Hematopoietic multipotent progenitor cell (in vitro differentiated cells): ENCODE measurements around the gene POLN. TPM values are rescaled to one million over a fixed set of nuclear protein-coding genes. Genes with fewer than 3 reads are reported as not detected.

Source experiments
- DNase-seq, 3 donors: peaks; one replicate each; pipeline ENCODE4 v3.0.0-alpha.2; 2011 to 2015; ENCODE audit warnings: low read depth in 2 of 3, low spot score in 2 of 3
- total RNA-seq: library from RNA; depleted of rRNA; stranded (reverse); fragments of >200 nt; gene quantifications from one replicate; pipeline ENCODE4 v1.2.3, GENCODE V29; 2012

POLN gene
- total RNA-seq, 1 donor, result 0.81 TPM

DNA sequence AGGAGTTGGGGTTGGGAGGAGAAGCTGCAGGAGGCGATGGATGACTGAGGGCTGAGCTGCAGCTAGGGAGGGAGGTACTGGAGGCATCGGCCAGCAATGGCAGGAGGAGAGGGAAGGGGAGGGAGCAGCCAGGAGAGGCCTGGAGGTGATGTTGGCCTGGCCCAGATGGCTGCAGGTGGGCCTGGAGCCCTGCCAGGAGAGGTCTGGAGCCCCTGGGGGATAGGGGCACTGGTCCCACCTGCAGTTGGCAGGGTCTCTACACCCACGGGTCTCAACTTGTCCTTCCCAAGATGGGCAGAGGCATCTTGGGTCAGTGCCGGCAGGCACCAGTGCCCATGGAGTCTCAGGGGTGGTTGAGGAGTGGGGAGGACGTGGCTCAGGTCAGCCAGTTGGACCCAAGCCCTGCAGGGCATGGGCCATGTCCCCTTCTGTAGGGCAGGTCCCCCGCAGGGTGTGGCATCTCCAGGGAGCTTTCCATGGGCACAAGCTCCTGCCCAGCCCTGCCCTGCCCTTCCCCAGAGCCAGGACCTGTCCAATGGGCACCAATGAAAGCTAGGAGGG lies 22.6 kb upstream of the POLN start:
- DNase-seq, result no peak

- DNase-seq, result no peak
Observed at GRCh38 chr4:2263926-2264321, 22.0 kb upstream of the POLN start.

GRCh38 chr4:2262944-2263250 lies 21.0 kb upstream of the POLN start:
- DNase-seq, result no peak

- peak; percentile 95 to 100 (median 99) for DNase-seq
Observed at GRCh38 chr4:2262145-2262943, 20.4 kb upstream of the POLN start.

- DNase-seq, result no peak
Observed at GRCh38 chr4:2261853-2262144, 19.9 kb upstream of the POLN start, which contains the start of gene MXD4. TSS of gene MXD4 (minus strand) at chr4:2262109. CDS start at chr4:2261980, 129 bp downstream.

GRCh38 chr4:2261110-2261852 lies 19.4 kb upstream of the POLN start:
- DNase-seq, result peak; percentile 32 to 54 (median 39)

DNA sequence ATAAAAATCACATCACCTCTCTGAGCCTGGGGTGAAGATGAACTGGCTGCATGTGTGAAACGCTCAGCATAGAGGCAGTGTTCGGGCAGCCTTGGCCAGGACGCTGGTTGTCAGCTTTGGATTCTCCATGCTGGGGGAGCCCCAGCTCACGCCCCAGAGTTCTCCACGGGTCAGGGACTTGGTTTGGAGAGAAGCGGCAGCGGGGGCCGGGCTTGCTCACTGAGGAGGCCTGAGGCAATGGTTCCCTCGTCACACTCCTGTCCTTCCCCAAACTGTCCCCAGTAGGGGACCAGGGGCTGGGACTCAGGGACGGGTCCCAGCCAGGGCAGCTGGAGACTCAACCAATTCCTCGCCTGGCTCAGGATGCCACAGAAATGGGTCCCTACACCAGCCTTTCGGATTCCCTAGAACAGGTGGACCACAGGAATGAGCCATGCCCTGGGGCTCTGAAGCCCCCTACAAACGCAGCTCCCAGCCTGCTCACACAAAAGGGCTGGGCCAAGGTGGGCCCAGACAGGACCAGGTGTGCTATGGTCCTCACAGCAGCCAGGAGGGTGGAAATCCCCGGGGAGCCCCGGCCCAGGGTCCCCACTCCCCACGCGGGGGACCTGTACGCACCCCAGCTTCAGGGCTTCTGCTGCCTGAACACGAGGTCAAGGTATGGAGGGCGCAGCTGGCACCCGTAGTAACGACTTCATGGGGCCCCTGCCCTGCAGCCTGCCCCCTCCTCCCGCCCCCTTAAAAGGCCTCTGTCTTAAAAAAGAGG lies 18.6 kb upstream of the POLN start:
- DNase-seq, result no peak

DNA sequence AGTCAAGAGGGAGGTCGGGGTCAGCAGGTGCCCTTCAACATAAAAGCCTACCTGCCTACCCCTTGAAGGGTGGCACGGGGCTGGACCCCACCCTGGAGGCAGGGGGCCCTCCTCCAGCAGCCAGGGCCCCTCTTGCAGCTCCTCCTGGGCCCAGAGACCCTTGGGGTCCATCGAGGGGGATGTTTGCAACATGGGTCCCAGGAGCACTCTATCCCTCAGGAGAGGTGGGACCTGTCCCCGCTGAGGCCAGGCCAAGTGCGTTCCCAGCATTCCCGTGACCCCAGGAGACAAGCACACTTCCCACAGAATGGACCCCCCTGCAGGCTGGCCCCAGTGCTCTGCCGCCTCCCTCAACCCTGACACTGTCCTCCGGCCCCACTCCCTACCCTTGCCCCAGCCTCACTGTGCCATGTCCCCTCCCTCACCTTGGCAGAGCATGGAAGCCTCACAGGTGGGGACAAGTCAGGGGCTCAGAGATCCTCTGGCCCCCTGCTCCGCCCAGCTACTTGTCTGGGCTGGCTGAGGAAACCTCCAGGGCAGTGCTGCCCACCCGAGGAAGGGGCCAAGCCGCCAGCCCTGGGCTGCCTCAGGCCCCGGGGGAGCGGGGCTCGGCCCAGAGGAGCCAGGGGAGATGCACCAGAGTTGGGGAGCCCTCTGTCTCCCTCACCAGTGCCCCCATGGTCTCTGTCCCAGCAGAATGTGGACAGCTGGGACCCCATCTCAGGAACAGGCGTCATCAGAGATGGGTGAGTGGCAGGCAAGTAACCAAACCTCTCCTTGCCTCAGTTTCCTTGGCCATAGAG lies 17.8 kb upstream of the POLN start:
- no peak for DNase-seq

- DNase-seq, result no peak
Observed at GRCh38 chr4:2259036-2259540, 17.2 kb upstream of the POLN start.

GRCh38 chr4:2258091-2259035 lies 16.4 kb upstream of the POLN start:
- no peak for DNase-seq

GRCh38 chr4:2257361-2258081 lies 15.6 kb upstream of the POLN start:
- no peak for DNase-seq

GRCh38 chr4:2256781-2257191 lies 14.9 kb upstream of the POLN start:
- no peak for DNase-seq

GRCh38 chr4:2256156-2256731 lies 14.3 kb upstream of the POLN start:
- DNase-seq, result no peak

GRCh38 chr4:2255501-2256155 lies 13.7 kb upstream of the POLN start:
- no peak for DNase-seq

- DNase-seq, result no peak
Observed at GRCh38 chr4:2254665-2255500, 13.0 kb upstream of the POLN start.

- no peak for DNase-seq
Observed at GRCh38 chr4:2253160-2254084, 11.5 kb upstream of the POLN start.
